ENCODE measurements around the gene PLEKHA5. TPM values are rescaled to one million over a fixed set of nuclear protein-coding genes. Genes with fewer than 3 reads are reported as not detected.

PLEKHA5 gene
- total RNA-seq, 1 experiment from 2014 or later, result 14.0 TPM

DNA sequence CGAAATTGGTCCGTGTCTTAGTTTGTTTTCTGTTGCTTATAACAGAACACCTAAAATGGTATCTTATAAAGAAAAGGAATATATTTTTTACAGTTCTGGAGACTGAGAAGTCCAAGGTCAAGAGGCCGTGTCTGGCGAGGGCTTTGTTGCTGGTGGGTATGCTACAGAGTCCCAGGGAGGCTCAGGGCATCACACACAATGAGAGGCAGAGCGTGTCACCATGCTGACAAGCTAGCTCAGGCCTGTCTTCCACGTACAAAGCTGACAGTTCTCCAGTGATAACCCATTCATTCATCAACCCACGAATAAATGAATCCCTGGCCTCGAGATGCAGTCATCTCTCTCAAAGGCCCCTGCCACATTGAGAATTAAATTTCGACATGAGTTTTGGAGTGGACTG is 253.0 kb downstream of the PLEKHA5 start:
- H3K27ac ChIP-seq (ENCODE audit: low read depth, low read length, poor library complexity, severe bottlenecking), result no peak overlapping the region
- POLR2A ChIA-PET (ENCODE audit: low non-redundant PET), result interaction anchor here (0.6 kb wide), 1 partner anchor 98 kb away, joined by 3 read pairs; no protein-coding TSS in a partner anchor
- H3K36me3 ChIP-seq (ENCODE audit: insufficient read depth, low read length, poor library complexity, severe bottlenecking), result no peaks in the 10 kb centered on the region
- peaks cover 13% of the 10 kb centered on the region for H3K4me1 ChIP-seq (ENCODE audit: insufficient read depth, low read length, poor library complexity, severe bottlenecking)
- TF ChIP-seq, protein P1, sequence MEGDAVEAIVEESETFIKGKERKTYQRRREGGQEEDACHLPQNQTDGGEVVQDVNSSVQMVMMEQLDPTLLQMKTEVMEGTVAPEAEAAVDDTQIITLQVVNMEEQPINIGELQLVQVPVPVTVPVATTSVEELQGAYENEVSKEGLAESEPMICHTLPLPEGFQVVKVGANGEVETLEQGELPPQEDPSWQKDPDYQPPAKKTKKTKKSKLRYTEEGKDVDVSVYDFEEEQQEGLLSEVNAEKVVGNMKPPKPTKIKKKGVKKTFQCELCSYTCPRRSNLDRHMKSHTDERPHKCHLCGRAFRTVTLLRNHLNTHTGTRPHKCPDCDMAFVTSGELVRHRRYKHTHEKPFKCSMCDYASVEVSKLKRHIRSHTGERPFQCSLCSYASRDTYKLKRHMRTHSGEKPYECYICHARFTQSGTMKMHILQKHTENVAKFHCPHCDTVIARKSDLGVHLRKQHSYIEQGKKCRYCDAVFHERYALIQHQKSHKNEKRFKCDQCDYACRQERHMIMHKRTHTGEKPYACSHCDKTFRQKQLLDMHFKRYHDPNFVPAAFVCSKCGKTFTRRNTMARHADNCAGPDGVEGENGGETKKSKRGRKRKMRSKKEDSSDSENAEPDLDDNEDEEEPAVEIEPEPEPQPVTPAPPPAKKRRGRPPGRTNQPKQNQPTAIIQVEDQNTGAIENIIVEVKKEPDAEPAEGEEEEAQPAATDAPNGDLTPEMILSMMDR (conservative IDR thresholded peaks at IDR 0.05; ENCODE audit: low read depth, low read length), result no peak
- TF ChIP-seq EZH2 (IDR thresholded peaks at IDR 0.05; ENCODE audit: borderline replicate concordance, low read depth, low read length, poor library complexity, severe bottlenecking), result no peak
- DNase-seq (ENCODE audit: low spot score), result no peak
- intact Hi-C loops (cut with micrococcal nuclease; ENCODE audit: unreplicated experiment), result no loop called here
- H3K4me3 ChIP-seq (ENCODE audit: low read depth, low read length, poor library complexity, severe bottlenecking), result no peak overlapping the region
- H3K9me3 ChIP-seq (ENCODE audit: low read depth, low read length, poor library complexity, severe bottlenecking), result no peaks in the 10 kb centered on the region
- BruUV-seq (replicated peaks), result no TSS peak
- CTCF ChIA-PET, result no interaction called here
- H3K27me3 ChIP-seq (replicated peaks; ENCODE audit: insufficient read depth, low read depth, low read length, poor library complexity), result no peaks in the 10 kb centered on the region

- no peaks in the 10 kb centered on the region for H3K27me3 ChIP-seq (replicated peaks; ENCODE audit: insufficient read depth, low read depth, low read length, poor library complexity)
- CTCF ChIA-PET, result no interaction called here
- intact Hi-C loops (cut with micrococcal nuclease; ENCODE audit: unreplicated experiment), result no loop called here
- no peaks in the 10 kb centered on the region for H3K9me3 ChIP-seq (ENCODE audit: low read depth, low read length, poor library complexity, severe bottlenecking)
- H3K4me1 ChIP-seq (ENCODE audit: insufficient read depth, low read length, poor library complexity, severe bottlenecking), result peaks cover 6% of the 10 kb centered on the region
- H3K27ac ChIP-seq (ENCODE audit: low read depth, low read length, poor library complexity, severe bottlenecking), result no peak overlapping the region
- no TSS peak for BruUV-seq (replicated peaks)
- no peaks in the 10 kb centered on the region for H3K36me3 ChIP-seq (ENCODE audit: insufficient read depth, low read length, poor library complexity, severe bottlenecking)
- no peak overlapping the region for H3K4me3 ChIP-seq (ENCODE audit: low read depth, low read length, poor library complexity, severe bottlenecking)
- no peak for DNase-seq (ENCODE audit: low spot score)
- no peak for TF ChIP-seq EZH2 (IDR thresholded peaks at IDR 0.05; ENCODE audit: borderline replicate concordance, low read depth, low read length, poor library complexity, severe bottlenecking)
- TF ChIP-seq, protein P1 (conservative IDR thresholded peaks at IDR 0.05; ENCODE audit: low read depth, low read length), result no peak
- POLR2A ChIA-PET (ENCODE audit: low non-redundant PET), result no interaction called here
Observed at GRCh38 chr12:19387161-19387560, 257.6 kb downstream of the PLEKHA5 start.

GRCh38 chr12:19388131-19388549 is 258.6 kb downstream of the PLEKHA5 start:
- TF ChIP-seq, protein P1 (conservative IDR thresholded peaks at IDR 0.05; ENCODE audit: low read depth, low read length), result no peak
- no peak for TF ChIP-seq EZH2 (IDR thresholded peaks at IDR 0.05; ENCODE audit: borderline replicate concordance, low read depth, low read length, poor library complexity, severe bottlenecking)
- H3K4me3 ChIP-seq (ENCODE audit: low read depth, low read length, poor library complexity, severe bottlenecking), result no peak overlapping the region
- no peaks in the 10 kb centered on the region for H3K27me3 ChIP-seq (replicated peaks; ENCODE audit: insufficient read depth, low read depth, low read length, poor library complexity)
- ChIA-PET CTCF (no interaction called here), POLR2A (ENCODE audit: low non-redundant PET) (no interaction called here)
- H3K36me3 ChIP-seq (ENCODE audit: insufficient read depth, low read length, poor library complexity, severe bottlenecking), result no peaks in the 10 kb centered on the region
- intact Hi-C loops (cut with micrococcal nuclease; ENCODE audit: unreplicated experiment), result no loop called here
- no peaks in the 10 kb centered on the region for H3K4me1 ChIP-seq (ENCODE audit: insufficient read depth, low read length, poor library complexity, severe bottlenecking)
- no TSS peak for BruUV-seq (replicated peaks)
- H3K9me3 ChIP-seq (ENCODE audit: low read depth, low read length, poor library complexity, severe bottlenecking), result no peaks in the 10 kb centered on the region
- H3K27ac ChIP-seq (ENCODE audit: low read depth, low read length, poor library complexity, severe bottlenecking), result no peak overlapping the region
- no peak for DNase-seq (ENCODE audit: low spot score)

All from A673 (cell line).